GM19023 (cell line): Measurements from ENCODE around the gene KICS2.
"Not testable (repeated sequence)": the region's sequence is repeated elsewhere in the genome, so short reads cannot be mapped to it uniquely, and the experiment has no call there.

Source experiments
- ATAC-seq: cut with Tn5 transposase; IDR thresholded peaks from one replicate; pipeline ENCODE4 v1.9.1; 2021; ENCODE audit warnings: mild to moderate bottlenecking, moderate library complexity; ENCODE audit not compliant: unreplicated experiment

Gene KICS2

GRCh38 chr12:64217643-64218042, 4.5 kb downstream of the KICS2 start:
- ATAC-seq, result not testable (repeated sequence)

GRCh38 chr12:64216239-64216638, 5.9 kb downstream of the KICS2 start:
- ATAC-seq, result no peak

- no peak for ATAC-seq
These were observed 9.9 kb downstream of the KICS2 start for GRCh38 chr12:64212119-64212746.

DNA sequence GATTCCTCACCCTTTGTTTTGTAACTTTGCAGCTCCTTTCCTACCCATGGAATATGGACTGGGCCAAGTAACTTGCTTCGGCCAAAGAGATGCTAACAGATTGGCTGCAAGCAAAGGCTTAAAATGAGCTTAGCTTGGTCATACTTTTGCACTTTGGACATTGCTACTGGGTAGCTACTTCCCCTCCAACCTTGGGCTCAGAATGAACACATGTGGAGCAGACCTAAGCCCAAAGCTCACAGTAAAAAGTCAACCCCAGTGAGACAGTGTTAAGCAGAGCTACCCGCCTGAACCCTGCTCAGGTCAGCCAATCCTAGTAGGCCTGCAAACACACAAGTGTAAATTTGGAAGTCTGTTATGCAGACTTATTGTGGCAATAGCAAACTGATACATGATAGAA, 14.6 kb downstream of the KICS2 start:
- no peak for ATAC-seq

GRCh38 chr12:64205542-64205941, 16.6 kb downstream of the KICS2 start:
- no peak for ATAC-seq

DNA sequence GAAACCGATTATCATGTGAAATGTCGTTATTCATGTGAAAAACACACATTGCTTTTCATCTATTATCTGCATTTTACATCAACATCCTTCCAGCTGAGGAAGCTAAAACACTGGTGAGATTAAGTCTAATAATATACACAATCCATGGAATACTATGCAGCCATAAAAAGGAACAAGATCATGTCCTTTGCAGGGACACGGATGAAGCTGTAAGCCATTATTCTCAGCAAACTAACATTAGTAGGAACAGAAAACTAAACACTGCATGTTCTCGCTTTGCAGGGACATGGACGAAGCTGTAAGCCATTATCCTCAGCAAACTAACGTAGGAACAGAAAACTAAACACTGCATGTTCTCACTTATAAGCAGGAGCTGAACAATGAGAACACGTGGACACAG, 18.3 kb downstream of the KICS2 start:
- no peak for ATAC-seq

- ATAC-seq, result no peak
These were observed 19.1 kb downstream of the KICS2 start for GRCh38 chr12:64203036-64203435.

DNA sequence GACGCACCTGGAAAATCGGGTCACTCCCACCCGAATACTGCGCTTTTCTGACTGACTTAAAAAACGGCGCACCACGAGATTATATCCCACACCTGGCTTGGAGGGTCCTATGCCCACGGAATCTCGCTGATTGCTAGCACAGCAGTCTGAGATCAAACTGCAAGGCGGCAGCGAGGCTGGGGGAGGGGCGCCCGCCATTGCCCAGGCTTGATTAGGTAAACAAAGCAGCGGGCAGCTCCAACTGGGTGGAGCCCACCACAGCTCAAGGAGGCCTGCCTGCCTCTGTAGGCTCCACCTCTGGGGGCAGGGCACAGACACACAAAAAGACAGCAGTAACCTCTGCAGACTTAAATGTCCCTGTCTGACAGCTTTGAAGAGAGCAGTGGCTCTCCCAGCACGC, 26.3 kb downstream of the KICS2 start:
- ATAC-seq, result not testable (repeated sequence)

DNA sequence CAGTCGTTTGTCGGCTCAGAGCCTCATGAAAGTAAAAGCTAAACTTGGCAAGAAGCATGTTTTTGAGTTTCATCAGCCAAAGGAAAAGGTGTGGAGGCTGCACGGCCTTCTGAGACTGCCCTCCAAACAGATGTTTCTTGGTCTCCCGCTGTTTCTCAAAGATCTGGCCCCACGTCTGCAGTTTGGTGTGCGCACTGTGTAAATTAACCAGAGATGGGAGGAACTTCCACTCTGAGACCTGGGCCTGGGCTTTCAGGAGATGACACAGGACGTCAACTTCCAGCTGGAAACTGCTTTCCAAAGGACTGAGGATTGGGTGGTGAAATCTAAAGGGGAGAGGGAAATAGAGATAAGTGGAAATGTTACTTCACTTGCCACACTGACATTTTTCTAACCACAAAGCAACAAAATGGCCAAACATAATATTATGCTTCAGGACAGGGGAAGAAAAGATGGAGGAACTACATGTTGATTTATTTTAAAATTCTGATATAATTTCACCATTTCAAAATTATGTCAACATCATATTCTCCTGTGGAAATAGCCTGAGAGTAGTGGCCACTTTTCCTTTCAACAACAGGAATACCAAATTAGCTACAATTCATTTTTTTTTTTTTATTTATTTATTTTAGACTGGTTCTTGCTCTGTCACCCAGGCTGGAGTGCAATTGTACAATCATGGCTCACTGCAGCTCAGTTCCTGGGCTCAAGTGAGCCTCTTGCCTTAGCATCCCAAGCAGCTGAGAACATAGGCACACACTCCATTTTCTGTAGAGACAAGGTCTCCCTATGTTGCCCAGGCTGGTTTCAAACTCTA, 27.6 kb downstream of the KICS2 start:
- no peak for ATAC-seq

- ATAC-seq, result no peak
These were observed 28.2 kb downstream of the KICS2 start for GRCh38 chr12:64193931-64194330.

DNA sequence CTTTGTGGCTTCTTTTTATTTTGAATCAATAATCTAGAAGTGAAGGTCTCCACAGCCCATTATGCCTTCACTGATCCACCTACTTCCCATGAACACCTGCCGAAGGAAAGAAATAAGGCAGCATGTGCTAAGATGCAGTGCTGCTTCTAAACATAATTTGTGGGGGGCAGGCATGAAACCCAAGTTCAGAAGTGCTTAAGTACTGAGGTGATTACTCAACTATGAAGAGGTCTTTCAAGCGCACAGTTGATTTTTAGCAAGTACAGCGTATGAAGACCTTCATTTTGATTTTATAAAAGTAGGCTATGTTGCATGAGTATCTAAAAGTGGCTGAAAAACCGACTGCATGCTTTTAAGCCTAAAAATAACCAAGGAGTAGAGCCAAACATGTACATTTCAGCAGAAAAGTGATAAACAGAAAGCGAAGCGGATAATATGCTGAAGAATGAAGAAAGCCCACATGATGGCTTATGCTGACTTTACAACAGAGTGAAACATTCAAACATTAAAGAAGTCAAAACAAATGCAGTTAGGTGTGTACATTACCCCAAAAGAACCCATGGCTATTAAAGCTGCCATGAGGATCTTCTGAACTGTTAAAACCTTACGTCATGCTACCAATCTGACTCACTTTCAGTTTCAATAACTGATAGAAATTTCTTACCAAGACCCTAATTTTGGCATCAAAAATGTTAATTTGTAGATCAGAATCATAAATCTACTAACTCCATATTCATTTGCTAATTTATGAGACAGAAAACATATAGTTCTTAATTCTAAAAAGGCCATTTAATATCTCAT, 29.3 kb downstream of the KICS2 start:
- ATAC-seq, result peak; percentile 86

DNA sequence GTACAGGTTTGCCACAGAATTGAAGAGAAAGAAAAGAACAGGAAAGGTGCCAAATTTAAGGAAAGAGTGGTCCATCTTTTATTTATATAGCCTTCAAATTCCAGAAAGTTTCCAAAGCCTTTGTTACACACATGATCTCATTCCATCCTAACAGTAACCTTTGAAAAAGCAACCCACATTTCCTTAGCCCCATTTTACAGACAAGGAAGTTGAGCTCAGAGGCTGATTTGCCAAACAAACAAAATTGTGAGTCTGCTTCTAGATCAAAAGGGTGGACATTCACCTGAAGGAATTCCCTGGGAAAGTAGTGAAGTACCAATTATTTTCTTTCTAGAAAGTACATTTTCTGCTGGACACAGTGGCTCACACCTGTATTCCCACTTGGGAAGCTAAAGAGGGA, 32.0 kb downstream of the KICS2 start:
- ATAC-seq, result no peak

DNA sequence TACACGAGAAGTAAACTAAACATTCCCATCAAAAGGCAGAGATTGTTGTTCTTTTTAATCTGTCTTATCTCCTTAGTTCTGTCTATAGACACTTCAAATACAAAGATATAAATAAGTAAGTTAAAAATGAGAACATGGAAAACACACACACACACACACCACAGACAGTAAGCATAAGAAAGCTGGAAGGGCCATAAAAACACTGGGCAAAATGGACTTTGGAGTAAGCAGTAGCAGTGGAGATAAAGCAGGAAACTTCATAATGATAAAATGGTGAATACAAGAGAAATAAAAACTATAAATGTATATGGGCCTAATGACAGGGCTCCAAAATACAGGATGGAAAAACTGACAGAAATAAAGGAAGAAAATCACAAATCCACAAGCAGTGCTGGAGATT, 32.6 kb downstream of the KICS2 start:
- no peak for ATAC-seq

DNA sequence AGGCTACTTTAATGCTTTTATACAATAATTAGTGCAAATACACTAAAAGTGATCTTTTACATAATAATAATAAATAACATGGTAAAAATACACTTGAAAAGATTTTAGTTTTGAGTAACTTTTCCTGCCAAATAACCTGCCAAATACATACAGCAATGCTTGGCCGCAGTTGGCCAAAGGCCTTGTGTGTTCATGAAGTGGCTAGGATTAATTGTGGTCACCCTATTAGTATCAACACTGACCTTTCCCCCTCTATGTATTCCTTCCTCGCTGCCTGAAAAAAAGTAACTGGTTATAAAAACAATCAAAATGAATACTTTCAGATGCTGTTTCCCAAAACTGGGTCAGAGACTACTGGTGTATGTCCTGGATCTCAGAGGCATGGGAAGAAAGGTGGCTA, 34.3 kb downstream of the KICS2 start:
- no peak for ATAC-seq

DNA sequence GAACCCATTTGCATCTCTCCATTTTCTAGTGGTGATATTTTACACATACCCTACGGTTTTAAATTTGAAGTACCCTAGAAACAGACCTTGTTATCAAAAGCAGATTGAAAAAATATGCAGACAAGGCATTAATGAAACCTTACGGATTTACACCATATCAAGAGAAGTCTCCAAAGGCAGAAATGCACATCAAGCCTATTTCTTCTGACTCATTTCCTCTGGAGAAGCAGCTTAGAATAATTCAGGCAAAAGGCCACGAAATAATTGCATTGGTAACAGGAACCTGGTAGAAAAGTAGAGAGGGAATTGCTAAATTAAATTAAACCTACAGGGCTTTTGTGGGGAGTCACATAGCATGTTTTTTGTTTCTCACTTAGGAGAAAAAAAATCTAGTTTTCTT, 34.7 kb downstream of the KICS2 start:
- ATAC-seq, result no peak

- ATAC-seq, result peak; percentile 71
These were observed 35.3 kb downstream of the KICS2 start for GRCh38 chr12:64186789-64187188.

DNA sequence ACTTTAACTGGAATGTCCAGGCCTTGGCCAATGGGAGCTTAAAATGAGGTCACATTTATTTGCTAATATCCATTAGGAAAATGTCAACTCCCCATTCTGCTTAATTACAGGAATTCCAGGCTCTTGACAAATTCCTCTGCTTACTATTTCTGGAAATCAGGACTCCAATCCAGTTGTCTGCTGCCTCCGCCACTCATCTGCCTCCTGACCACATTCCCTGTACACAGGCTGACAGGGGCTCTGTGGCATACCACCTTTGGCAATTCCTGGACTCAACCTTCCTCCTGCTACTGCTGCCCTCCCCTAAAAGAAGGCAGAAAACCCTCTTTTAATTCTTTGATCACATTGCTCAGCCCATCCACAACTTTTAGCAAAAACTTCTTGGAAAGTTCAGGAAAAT, 37.9 kb downstream of the KICS2 start:
- no peak for ATAC-seq

GRCh38 chr12:64181430-64182291, 40.4 kb downstream of the KICS2 start:
- ATAC-seq, result no peak

DNA sequence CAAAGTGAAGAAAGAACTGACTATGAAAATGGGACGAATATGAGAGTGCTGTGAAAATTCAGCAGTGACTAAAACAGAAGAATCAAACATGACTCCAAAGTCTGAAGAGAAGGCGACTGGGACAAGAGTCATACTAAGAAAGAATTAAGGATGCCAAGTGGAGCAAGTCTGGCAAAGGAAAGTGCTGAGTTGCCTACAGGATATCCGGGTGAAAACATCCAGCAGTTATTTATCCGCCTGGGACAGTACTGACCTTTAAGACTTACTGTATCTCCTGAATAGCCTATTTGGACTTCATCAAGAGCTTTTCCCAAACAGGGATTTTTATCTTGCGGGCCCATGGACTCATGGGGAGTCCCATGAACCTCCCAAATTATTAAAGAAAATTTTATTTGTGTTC, 41.1 kb downstream of the KICS2 start:
- ATAC-seq, result no peak

GRCh38 chr12:64178122-64178521, 44.0 kb downstream of the KICS2 start:
- ATAC-seq, result no peak

DNA sequence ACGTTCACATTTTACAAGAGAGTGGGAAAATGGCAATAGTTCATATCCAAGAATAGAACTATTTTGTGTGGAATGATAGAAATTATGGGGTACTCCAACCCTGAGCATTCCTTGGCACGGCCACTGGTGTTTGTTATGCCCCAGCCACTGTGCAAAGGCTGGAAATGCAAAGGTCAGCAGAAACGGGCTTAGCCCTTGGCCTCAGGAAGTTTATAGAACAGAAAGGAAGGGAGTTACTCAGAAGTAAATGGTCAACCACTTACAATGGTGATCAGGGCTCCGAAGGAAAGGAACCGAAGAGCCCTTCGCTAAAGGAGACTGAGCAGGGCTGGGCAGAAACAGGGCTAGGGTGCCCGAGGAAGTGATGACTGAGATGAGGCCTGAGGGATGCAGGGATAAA, 45.1 kb downstream of the KICS2 start:
- no peak for ATAC-seq
